Stimulated activated CD8-positive, alpha-beta memory T cell treated with anti-CD3 and anti-CD28 coated beads, Interleukin-2, amount 100 ng/mL, for 1 hour (primary cell): Measurements from ENCODE around the gene KPNA4.
"Not testable (repeated sequence)": the region's sequence is repeated elsewhere in the genome, so short reads cannot be mapped to it uniquely, and the experiment has no call there.

ENCODE experiments used
- DNase-seq, 2 donors: peaks; one replicate each; pipeline ENCODE4 v3.0.0-alpha.2; 2020; ENCODE audit warnings: low read depth in 2 of 2

KPNA4 gene

DNA sequence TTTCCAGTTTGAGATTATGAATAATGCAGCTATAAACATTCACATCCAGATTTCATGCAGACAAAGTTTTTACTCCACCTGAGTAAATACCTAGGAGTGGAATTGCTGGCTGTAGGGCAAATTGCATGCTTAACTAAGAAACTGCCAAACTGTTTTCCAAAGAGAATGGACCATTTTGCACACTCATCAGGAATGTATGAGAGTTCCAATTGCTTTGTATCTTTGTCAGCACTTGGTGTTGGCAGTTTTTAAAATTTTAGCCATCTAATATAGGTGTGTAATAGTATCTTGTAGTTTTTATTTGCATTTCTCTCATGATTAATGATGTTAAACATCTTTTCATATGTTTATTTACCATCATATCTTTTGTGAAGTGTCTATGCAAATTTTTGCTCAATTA, 75.2 kb downstream of the KPNA4 start:
- no peak for DNase-seq

- DNase-seq, result no peak
Measured at GRCh38 chr3:160486459-160486869, 78.9 kb downstream of the KPNA4 start.

DNA sequence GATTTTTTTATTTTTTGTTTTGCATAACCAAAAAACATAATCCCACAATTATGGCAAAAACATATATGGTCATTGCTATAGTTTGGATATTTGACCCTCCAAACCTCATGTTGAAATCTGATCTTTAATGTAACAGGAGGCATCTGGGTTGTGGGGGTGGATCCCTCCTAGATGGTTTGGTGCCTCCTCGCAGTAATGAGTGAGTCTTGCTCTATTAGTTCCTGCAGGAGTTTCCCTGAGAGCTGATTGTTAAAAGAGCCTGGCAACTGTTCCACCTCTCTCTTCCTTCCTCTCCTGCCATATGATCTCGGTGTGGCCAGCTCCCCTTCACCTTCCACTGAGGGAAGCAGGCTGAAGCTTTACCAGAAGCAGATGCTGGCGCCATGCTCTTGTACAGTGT, 82.6 kb downstream of the KPNA4 start:
- DNase-seq, result no peak

DNA sequence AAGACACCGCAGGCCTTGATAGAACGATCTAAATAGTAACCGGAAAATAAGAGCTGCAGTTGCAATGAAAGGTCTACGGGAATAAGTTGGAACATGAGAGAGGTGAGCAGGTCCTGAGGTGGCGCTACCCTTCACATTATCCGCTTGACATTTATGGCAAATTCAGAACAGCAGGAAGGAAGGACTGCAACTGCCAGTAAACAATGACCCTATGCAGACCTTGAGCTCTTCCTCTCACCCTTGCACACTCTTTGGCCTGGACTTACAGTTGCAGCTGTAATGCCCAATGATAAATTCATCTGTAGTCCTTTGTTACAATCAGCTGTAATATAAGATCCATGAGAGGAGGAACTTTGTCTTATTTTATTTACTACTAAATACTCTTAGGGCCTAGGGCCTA, 83.5 kb downstream of the KPNA4 start:
- DNase-seq, result no peak

GRCh38 chr3:160480931-160481330, 84.4 kb downstream of the KPNA4 start:
- no peak for DNase-seq

DNA sequence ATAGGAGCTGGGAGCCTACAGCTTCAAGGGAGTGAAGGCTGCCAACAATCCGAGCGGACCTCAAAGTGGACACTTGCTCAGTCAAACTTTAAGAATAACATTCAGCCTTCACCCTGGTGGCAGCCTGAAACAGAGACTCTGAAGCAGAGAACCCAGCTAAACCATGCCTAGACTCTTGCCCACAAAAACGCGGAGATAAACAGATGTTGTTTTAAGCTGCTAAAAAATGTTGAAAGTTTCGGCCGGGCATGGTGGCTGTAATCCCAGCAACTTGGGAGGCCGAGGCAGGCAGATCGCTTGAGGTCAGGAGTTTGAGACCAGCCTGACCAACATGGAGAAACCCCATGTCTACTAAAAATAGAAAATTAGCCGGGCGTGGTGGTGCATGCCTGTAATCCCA, 86.0 kb downstream of the KPNA4 start:
- no peak for DNase-seq

DNA sequence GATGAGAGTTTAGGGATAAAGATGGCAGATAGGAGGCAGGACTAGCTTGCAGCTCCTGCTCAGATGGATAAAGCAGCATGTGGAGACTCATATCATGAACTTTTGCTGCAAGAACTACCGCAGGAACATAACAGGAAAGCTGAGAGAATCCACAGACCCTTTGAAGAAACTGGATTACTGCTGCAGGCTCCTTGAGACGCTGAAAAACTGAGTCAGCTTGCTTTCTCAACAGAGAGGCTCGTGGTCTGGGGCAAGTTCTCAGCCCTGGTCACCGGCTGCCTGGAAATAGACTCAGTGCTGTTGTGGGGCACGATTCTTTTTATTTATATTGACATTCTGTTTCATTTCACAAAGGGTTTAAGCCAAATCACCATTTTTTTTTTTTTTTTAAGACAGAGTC, 87.0 kb downstream of the KPNA4 start:
- no peak for DNase-seq

DNA sequence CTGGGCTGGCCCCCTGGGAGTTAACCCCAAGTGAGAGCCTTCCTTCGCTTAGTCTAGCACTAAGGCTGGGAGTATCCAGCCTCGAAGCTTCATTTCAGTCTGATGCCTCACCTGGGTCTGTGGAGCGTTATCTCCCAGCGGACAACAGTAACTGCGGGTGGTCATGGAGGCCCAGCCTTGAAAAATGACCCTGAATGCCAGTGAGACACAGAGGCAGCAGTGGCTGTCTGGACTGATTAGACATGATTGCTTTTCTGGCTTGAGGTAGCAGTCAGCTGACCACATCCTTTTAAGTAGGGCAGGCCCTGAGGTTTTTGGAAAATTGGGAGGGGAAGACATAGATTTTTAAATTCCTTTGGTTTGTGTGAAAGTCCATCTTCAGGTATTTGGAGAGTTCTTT, 87.6 kb downstream of the KPNA4 start:
- DNase-seq, result no peak

GRCh38 chr3:160475884-160476283, 89.5 kb downstream of the KPNA4 start:
- no peak for DNase-seq

- no peak for DNase-seq
Measured at GRCh38 chr3:160475153-160475552, 90.2 kb downstream of the KPNA4 start.

GRCh38 chr3:160474416-160474838, 90.9 kb downstream of the KPNA4 start:
- DNase-seq, result no peak

- no peak for DNase-seq
Measured at GRCh38 chr3:160473978-160474377, 91.4 kb downstream of the KPNA4 start.

GRCh38 chr3:160473221-160473620, 92.2 kb downstream of the KPNA4 start:
- no peak for DNase-seq

GRCh38 chr3:160472344-160472743, 93.0 kb downstream of the KPNA4 start:
- no peak for DNase-seq

- DNase-seq, result no peak
Measured at GRCh38 chr3:160471892-160472291, 93.5 kb downstream of the KPNA4 start.

GRCh38 chr3:160470181-160470580, 95.2 kb downstream of the KPNA4 start:
- no peak for DNase-seq

DNA sequence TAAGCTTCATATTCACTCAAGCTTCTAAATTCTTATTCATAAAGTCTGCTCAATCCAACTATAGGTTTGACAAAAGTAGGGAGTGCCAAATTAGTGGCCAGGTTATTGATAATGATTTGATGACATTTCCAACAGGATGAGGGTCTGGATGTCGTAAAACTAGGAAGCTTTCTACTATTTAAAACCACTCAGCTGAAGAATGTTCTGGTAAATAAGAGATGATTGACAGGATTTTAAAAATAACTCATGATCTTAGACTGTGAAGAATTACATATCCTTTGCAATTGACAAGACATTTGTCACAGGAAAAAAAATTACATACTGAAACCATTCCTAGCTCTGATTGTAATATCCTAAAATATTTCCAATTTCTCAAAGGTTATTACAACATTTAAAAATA, 100.4 kb downstream of the KPNA4 start:
- no peak for DNase-seq

DNA sequence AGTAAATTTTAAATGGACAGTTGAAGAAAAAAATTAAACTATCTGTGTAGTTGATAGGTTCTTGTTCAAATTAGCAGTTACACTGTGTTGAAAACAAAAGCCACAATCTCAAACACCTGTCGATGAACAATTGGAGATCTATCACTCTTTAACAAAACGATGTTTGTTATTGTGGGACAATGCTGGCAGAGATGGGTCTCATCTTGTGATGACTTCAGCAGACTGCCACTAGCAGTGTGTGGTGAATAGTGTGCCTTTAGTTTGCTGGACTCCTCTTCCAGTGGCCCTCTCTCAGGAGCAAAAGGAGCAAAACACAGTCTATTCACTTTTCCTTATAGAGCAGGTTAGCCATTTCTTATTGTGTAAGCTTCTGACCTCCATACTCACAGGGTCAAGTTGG, 101.0 kb downstream of the KPNA4 start:
- DNase-seq, result no peak

- no peak for DNase-seq
Measured at GRCh38 chr3:160460033-160460432, 105.3 kb downstream of the KPNA4 start.

DNA sequence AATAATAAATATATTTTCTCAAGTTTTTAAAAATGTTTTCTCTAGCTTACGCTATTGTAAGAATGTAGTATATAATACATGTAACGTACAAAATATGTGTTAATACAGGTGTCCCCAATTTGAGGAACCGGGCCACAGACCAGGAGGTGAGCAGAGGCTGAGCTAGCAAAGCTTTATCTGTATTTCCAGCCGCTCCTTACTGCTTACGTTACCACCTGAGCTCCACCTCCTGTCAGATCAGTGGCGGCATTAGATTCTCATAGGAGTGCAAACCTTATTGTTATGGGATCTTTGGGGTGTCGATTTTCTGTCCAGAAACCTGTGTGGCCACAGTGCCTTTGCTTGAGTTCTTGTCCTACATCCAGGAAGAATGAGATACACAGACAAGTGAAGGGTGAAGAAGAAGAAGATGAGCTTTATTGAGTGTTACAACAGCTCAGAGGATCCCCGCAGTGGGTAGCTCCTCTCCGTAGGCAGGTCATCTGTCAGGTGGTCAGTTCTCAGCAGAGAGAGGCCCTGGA, 105.9 kb downstream of the KPNA4 start:
- no peak for DNase-seq

DNA sequence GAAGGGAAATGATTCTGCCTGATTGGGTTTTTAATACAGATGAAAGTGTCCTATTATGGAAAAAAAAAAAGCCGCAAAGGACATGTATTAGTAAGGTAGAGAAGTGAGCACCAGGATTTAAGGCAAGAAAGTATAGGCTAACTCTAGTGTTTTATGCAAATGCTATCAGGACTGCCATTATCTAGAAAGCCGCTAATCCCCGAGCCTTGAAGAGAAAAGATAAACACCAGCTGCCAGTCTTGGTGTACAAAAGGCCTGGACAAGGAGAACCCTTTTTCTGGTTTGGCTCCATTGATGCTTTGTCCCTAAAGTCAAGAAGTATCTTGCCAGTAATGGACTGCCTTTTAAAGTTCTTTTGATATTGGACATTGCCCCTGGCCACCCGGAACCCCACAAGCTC, 107.2 kb downstream of the KPNA4 start:
- no peak for DNase-seq

DNA sequence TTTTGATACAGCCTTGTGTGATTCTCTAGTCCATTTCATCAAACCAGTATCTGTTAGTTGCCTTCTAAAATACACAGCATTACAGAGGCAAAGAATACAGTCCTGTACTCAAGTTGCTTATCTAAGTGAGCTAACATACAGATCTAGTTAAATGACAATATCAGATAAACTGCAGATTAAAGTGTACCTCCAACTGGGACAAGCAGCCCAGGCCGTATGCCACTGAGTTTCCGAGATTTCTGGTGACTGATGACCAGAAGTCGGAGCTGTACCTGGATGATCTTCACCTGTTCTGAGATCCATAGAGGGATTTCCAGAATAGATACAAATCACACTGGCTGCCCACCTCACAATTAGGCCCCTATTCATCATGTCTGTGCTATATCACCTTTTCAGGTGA, 109.5 kb downstream of the KPNA4 start:
- DNase-seq, result no peak

GRCh38 chr3:160454995-160455394, 110.4 kb downstream of the KPNA4 start:
- no peak for DNase-seq

DNA sequence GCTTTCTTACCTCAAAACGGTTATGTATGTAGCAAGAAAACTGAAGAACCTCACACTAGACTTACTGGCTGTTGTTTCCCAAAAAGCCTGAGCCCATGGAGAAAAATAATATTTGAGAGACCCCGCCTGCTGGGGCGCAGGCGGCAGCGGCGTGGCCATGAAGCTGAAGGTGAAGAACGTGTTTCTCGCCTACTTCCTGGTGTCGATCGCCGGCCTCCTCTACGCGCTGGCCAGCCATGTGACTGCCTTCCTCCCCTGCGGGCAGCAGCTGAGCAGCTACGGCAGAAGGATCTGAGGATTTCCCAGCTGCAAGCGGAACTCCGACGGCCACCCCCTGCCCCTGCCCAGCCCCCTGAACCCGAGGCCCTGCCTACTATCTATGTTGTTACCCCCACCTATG, 113.1 kb downstream of the KPNA4 start:
- not testable (repeated sequence) for DNase-seq

DNA sequence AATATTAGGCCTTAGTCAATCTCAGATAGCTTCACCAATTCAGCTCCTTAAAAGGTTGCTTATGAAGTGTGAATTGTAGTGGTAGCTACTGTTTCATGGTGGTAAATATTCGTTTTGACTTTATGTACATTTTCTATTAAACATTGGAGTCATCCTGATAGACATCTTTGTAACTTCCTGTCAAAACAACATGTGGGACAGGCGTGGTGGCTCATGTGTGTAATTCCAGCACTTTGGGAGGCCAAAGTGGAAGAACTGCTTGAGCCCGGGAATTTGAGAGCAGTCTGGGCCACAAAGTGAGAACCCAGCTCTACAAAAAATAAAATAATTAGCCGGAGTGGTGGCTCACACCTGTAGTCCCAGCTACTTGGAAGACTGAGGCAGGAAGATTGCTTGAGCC, 113.8 kb downstream of the KPNA4 start:
- DNase-seq, result no peak
